ENCODE results near the gene SYNE1. TPM values are rescaled to one million over a fixed set of nuclear protein-coding genes. Genes with fewer than 3 reads are reported as not detected.

The SYNE1 gene
- total RNA-seq, 4 donors from 2014 or later, result 120 to 163 (median 137) TPM

- Histone ChIP-seq H3K27me3 (no peaks in the 10 kb centered on the region), H3K4me3 (no peak overlapping the region), H3K36me3 (no peaks in the 10 kb centered on the region), H3K9me3 (peaks cover 0 to 15% (median 4%) of the 10 kb centered on the region in 4 donors), H3K27ac (no peak overlapping the region), H3K4me1 (no peaks in the 10 kb centered on the region)
- 62 to 77% methylated on average over 3 of the region's 3 CpGs for WGBS, 2 donors
- no peak for DNase-seq (ENCODE audit: low spot score in 2 of 2)
- TF ChIP-seq, protein P1, sequence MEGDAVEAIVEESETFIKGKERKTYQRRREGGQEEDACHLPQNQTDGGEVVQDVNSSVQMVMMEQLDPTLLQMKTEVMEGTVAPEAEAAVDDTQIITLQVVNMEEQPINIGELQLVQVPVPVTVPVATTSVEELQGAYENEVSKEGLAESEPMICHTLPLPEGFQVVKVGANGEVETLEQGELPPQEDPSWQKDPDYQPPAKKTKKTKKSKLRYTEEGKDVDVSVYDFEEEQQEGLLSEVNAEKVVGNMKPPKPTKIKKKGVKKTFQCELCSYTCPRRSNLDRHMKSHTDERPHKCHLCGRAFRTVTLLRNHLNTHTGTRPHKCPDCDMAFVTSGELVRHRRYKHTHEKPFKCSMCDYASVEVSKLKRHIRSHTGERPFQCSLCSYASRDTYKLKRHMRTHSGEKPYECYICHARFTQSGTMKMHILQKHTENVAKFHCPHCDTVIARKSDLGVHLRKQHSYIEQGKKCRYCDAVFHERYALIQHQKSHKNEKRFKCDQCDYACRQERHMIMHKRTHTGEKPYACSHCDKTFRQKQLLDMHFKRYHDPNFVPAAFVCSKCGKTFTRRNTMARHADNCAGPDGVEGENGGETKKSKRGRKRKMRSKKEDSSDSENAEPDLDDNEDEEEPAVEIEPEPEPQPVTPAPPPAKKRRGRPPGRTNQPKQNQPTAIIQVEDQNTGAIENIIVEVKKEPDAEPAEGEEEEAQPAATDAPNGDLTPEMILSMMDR (IDR thresholded peaks at IDR 0.05), result no peak
- TF ChIP-seq POLR2A (IDR thresholded peaks at IDR 0.05) (no peak), EP300 (IDR thresholded peaks at IDR 0.05) (no peak)
Measured at GRCh38 chr6:152071843-152072242, 565.3 kb downstream of the SYNE1 start.

Small RNA genes lying within 50 kb of the gene (small RNA-seq; reads per million reads assigned to genes)
- gene RNA5SP223, result not detected

Other genes with a start within 250 kb of the SYNE1 start
- 10 to 100 TPM; 13.6 to 31.2 (median 21.2) TPM for gene MYCT1, start 60.5 kb upstream of the SYNE1 start, total RNA-seq
- 1 to 10 TPM in 2 of 4 donors, under 1 TPM in 2; 0.39 to 3.5 (median 0.93) TPM for gene VIP, start 113.4 kb upstream of the SYNE1 start, total RNA-seq